Endothelial cell of umbilical vein (primary cell): ENCODE data around the gene SORT1. TPM values are rescaled to one million over a fixed set of nuclear protein-coding genes. Genes with fewer than 3 reads are reported as not detected.

ENCODE experiments used
- BruUV-seq: library from RNA; stranded (reverse); fragments of 400-500 nt; replicated peaks from 2 replicates; lab custom pipeline; 2021; lab: Mats Ljungman, UMichigan
- CTCF ChIA-PET: fragments of 300-600, 350-600 bp; sonication (Branson Sonifier 250); formaldehyde crosslinking; loops from one replicate; lab custom pipeline; 2021; ENCODE audit warnings: antibody characterized with exemption, inconsistent platforms; lab: Charles Lee
- POLR2A ChIA-PET: fragments of 300-600, 350-600 bp; sonication (Branson Sonifier 250); formaldehyde crosslinking; loops from one replicate; lab custom pipeline; 2021; ENCODE audit warnings: antibody characterized with exemption, inconsistent platforms; lab: Charles Lee
- DNase-seq: peaks from one replicate; pipeline ENCODE4 v3.0.0-alpha.2; 2011; ENCODE audit warnings: low read depth, low spot score
- FAIRE-seq: peaks from 2 replicates; lab custom pipeline; 2011; peaks lifted over from hg19 to GRCh38; lab: Jason Lieb, UNC
- H2AFZ ChIP-seq: 2 replicates; pipeline ENCODE4 v1.6.0; 2012; ENCODE audit warnings: low read depth, low read length, control low read depth, inconsistent platforms
- H3K27ac ChIP-seq: 2 replicates; pipeline ENCODE4 v1.5.1; 2011; ENCODE audit warnings: low read depth, mild to moderate bottlenecking, control low read depth, low read length, moderate library complexity; ENCODE audit not compliant: insufficient read depth
- H3K27me3 ChIP-seq, 2 experiments: 2 replicates each; pipeline versions ENCODE4 v1.6.0 to v1.6.1; 2011; ENCODE audit warnings: low read length in 2 of 2, mixed read lengths in 1 of 2; ENCODE audit not compliant: control insufficient read depth in 2 of 2, insufficient read depth in 2 of 2
- H3K36me3 ChIP-seq, 2 experiments: 2 replicates in 1 of 2; 3 replicates in 1 of 2; pipeline ENCODE4 v1.5.1; 2011; ENCODE audit warnings: low read length in 2 of 2, mild to moderate bottlenecking in 1 of 2, moderate library complexity in 1 of 2; ENCODE audit not compliant: control insufficient read depth in 2 of 2, insufficient read depth in 2 of 2; ENCODE audit errors: extremely low read depth in 1 of 2
- H3K4me1 ChIP-seq: 3 replicates; pipeline ENCODE4 v1.5.1; 2011; ENCODE audit warnings: mild to moderate bottlenecking, low read length; ENCODE audit not compliant: control insufficient read depth, insufficient read depth; ENCODE audit errors: extremely low read depth
- H3K4me2 ChIP-seq: 2 replicates; pipeline ENCODE4 v1.6.1; 2011; ENCODE audit warnings: low read length, control low read depth, mixed read lengths; ENCODE audit not compliant: insufficient read depth
- H3K4me3 ChIP-seq, 3 experiments: fragments of 200-600 bp in 1 of 3; sonication (generic), shearing (Covaris generic) in 1 of 3; replicated peaks in 1 of 3; 2 replicates each; pipeline ENCODE4 v1.5.1; 2011 to 2016; ENCODE audit warnings: control low read depth in 3 of 3, low read length in 3 of 3, mild to moderate bottlenecking in 2 of 3, inconsistent platforms in 1 of 3, low read depth in 1 of 3, moderate library complexity in 1 of 3; ENCODE audit not compliant: insufficient read depth in 1 of 3
- H3K79me2 ChIP-seq: 2 replicates; pipeline ENCODE4 v1.6.0; 2012; ENCODE audit warnings: low read length, inconsistent platforms; ENCODE audit not compliant: control insufficient read depth, insufficient read depth
- H3K9ac ChIP-seq: replicated peaks from 2 replicates; pipeline ENCODE3; 2011; ENCODE audit warnings: low read length, control low read depth; ENCODE audit not compliant: insufficient read depth; ENCODE audit errors: extremely low read depth
- H3K9me1 ChIP-seq: replicated peaks from 3 replicates; pipeline ENCODE4 v1.6.0; 2011; ENCODE audit warnings: mild to moderate bottlenecking, low read length; ENCODE audit not compliant: control insufficient read depth, insufficient read depth; ENCODE audit errors: extremely low read depth
- H3K9me3 ChIP-seq: replicated peaks from 2 replicates; pipeline ENCODE4 v1.5.1; 2012; ENCODE audit warnings: low read length, inconsistent platforms; ENCODE audit not compliant: control insufficient read depth, insufficient read depth
- H4K20me1 ChIP-seq: replicated peaks from 2 replicates; pipeline ENCODE3; 2011; ENCODE audit warnings: mild to moderate bottlenecking, low read length; ENCODE audit not compliant: control insufficient read depth, insufficient read depth; ENCODE audit errors: extremely low read depth
- CTCF ChIP-seq, 2 donors: IDR thresholded peaks; 1 replicate in 1 of 2; 2 replicates in 1 of 2; pipeline ENCODE4 v1.5.1; 2011; ENCODE audit warnings: low read length in 2 of 2, mild to moderate bottlenecking in 2 of 2, moderate library complexity in 2 of 2, control low read depth in 1 of 2, inconsistent platforms in 1 of 2, low read depth in 1 of 2; ENCODE audit not compliant: insufficient read depth in 1 of 2; ENCODE audit errors: extremely low read depth in 1 of 2
- EZH2 ChIP-seq: IDR thresholded peaks from 2 replicates; pipeline ENCODE4 v1.6.1; 2012; ENCODE audit warnings: borderline replicate concordance, low read depth, mild to moderate bottlenecking, moderate library complexity, low read length, inconsistent platforms; ENCODE audit not compliant: severe bottlenecking
- GATA2 ChIP-seq: IDR thresholded peaks from 2 replicates; pipeline ENCODE4 v1.7.0; 2011; ENCODE audit warnings: low read depth, mild to moderate bottlenecking, moderate library complexity, mixed read lengths, low read length; ENCODE audit not compliant: insufficient read length, insufficient read depth
- MYC ChIP-seq: IDR thresholded peaks from one replicate; pipeline ENCODE4 v1.6.1; 2011; ENCODE audit warnings: mild to moderate bottlenecking, low read depth, low read length
- POLR2AphosphoS5 ChIP-seq: IDR thresholded peaks from 2 replicates; pipeline ENCODE4 v1.6.1; 2012; ENCODE audit warnings: low read depth, mild to moderate bottlenecking, control low read depth, low read length, moderate library complexity; ENCODE audit not compliant: insufficient read depth
- dilution Hi-C: fragments of 300-500 bp; cut with MboI; formaldehyde crosslinking; loops from one replicate; pipeline ENCODE4 v1.15.0; 2019; ENCODE audit warnings: low sequenced_read_pairs; ENCODE audit not compliant: extremely low pct_ligation_motif_present
- intact Hi-C: fragments of 100-400 bp; cut with micrococcal nuclease; formaldehyde crosslinking; loops from one replicate; pipeline ENCODE4 v1.10.0; 2022
- polyA plus RNA-seq, 4 experiments: library from polyadenylated mRNA; depleted of rRNA in 3 of 4; stranded (reverse) in 3 of 4; unstranded in 1 of 4; fragments of >200 nt; gene quantifications; 2 replicates each; pipeline versions ENCODE4 v1.2.1 to v1.2.3, GENCODE V29; 2011 to 2012; ENCODE audit warnings: missing spikeins in 1 of 4
- total RNA-seq: library from RNA; stranded (reverse); gene quantifications from 2 replicates; pipeline ENCODE4 v1.2.3, GENCODE V29; 2021

SORT1 gene
- total and polyA plus RNA-seq, 2 donors (not counting 3 experiments of a cell fraction or from before 2014, with no cell fraction given): 6.8 to 17.8 TPM

GRCh38 chr1:109304226-109304920 lies 93.3 kb downstream of the SORT1 start:
- Histone ChIP-seq H2AFZ (no peak overlapping the region), H3K9me3 (no peaks in the 10 kb centered on the region), H3K79me2 (no peaks in the 10 kb centered on the region), H3K4me2 (no peak overlapping the region), H3K36me3 (no peaks in the 10 kb centered on the region), H3K4me3 (no peak overlapping the region), H4K20me1 (no peaks in the 10 kb centered on the region), H3K27me3 (peaks cover 12 to 13% of the 10 kb centered on the region in 2 experiments), H3K9me1 (no peaks in the 10 kb centered on the region), H3K27ac (no peak overlapping the region), H3K4me1 (no peaks in the 10 kb centered on the region), H3K9ac (no peak overlapping the region)
- BruUV-seq: no TSS peak
- DNase-seq (no peak), FAIRE-seq (no peak)
- ChIA-PET CTCF (interaction anchor here (1.6 kb wide), 1 partner anchor 25 kb away, joined by 3 read pairs; no protein-coding TSS in a partner anchor), POLR2A (no interaction called here)
- intact Hi-C loops: no loop called here
- dilution Hi-C loops: no loop called here
- TF ChIP-seq EZH2: no peak
- no peak for TF ChIP-seq MYC
- TF ChIP-seq CTCF (IDR thresholded peaks at IDR 0.05; ENCODE audit: extremely low read depth in 1 of 2, insufficient read depth in 1 of 2, low read depth in 1 of 2, low read length in 2 of 2): no peak
- no peak for TF ChIP-seq GATA2
- TF ChIP-seq POLR2AphosphoS5: no peak
